Measurements from ENCODE around the gene WWOX.
"Not testable (repeated sequence)": the region's sequence is repeated elsewhere in the genome, so short reads cannot be mapped to it uniquely, and the experiment has no call there.

The WWOX gene

DNA sequence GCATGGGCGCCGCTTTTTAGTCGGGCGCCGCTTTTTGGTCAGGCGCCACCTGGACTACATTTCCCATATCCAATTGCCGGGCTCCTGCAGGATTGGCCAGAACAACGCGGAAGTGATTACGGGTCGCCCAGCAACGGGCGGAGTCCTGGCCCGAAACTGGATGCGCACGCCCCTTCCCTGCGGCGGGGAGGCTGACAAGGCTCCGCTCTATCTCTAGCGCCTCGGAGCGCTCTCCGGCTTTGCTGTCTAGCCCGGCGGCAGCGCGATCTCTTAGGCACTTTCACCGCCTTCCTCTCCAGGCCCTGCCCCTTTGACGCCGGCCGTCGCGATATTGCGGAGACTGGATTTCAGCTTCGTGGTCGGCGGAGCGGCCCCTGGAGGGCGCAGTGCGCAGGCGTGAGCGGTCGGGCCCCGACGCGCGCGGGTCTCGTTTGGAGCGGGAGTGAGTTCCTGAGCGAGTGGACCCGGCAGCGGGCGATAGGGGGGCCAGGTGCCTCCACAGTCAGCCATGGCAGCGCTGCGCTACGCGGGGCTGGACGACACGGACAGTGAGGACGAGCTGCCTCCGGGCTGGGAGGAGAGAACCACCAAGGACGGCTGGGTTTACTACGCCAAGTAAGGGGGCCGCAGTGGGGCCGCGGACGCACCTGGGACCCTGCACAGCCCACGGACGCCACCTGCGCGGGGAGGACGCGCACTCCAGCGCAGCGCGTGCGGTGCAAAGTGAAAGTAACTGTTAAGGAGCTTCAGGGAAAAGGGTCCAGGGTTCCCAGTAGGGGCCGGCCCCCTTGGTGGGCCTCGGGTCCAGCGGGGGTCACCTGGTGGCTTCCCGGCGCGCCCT, at the start of gene WWOX:
Gene WWOX (plus strand): TSS at position 384 of the 841 bp plus-strand sequence.
- DNase-seq: peak; percentile 92 to 99 (median 94)
- intact Hi-C loops (cut with DNase I): loop anchor here (5.0 kb wide), 1 partner anchor 377 kb away; the partner anchor contains the start of gene NUDT7

- intact Hi-C loops (cut with DNase I): no loop called here
- DNase-seq: no peak
Measured at GRCh38 chr16:78050734-78051400, 48.6 kb upstream of the WWOX start.

DNA sequence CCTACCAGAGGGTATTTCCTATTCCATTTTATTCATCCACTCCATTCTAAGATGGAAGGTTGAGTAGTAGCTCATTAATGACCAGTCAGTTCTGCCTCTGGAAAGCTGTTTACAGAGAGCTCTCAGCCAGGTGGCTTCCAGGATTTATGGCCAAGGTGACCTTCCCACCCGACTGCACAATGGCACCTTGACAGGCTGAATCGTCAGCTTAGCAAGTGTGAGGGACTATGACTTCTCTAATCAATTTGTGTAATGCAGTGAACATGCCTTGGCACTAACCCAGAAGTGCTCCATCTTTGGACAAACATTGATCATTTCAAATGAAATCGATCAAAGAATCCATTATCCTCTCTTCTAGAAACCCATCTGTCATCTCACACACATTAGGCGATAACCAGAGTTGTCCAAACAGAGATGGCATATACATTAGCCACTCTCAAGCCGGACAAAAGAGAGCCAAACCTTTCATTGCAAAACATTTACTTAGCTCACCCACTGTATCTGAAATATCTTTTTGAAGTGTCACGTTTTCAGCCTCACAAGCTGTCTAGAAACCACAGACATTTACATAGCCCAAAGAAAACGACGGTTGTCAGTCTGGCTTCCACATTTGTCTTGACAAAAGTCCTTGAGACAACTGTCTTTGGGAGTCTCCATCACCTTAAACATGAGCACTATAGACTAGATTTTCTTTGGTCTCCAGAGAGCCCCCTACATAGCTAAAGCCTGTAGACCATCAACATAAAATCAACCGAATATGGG, 41.5 kb upstream of the WWOX start:
- intact Hi-C loops (cut with DNase I): no loop called here
- no peak for DNase-seq

- intact Hi-C loops (cut with DNase I): not testable (repeated sequence)
Measured at GRCh38 chr16:78059806-78060205, 39.6 kb upstream of the WWOX start.

GRCh38 chr16:78060295-78060694, 39.2 kb upstream of the WWOX start:
- DNase-seq: no peak
- intact Hi-C loops (cut with DNase I): no loop called here

More at GRCh38 chr16:78059806-78060205, 39.6 kb upstream of the WWOX start:
- DNase-seq: peak in 1 of 10 donors; percentile 43

DNA sequence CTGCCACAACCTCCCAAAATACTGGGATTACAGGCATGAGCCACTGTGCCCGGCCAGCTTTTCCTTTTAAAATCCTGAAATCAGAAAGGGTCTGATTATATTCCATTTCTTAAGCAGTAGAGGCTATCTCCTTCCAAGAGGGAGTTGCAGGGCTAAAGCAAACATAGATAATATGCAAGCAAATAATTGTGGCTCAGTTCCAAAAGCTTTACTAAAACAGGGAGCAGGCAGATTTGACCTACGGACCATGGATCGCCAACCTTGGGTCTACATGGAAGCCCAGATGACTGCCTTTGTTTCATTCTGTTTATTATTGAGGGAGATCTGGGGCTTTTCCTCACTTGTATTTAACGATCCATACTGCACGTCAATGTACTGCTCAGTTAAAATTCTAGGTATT, 38.6 kb upstream of the WWOX start:
- no peak for DNase-seq
- intact Hi-C loops (cut with DNase I): no loop called here

GRCh38 chr16:78065319-78065718, 34.1 kb upstream of the WWOX start:
- DNase-seq: no peak
- intact Hi-C loops (cut with DNase I): no loop called here

GRCh38 chr16:78069913-78070312, 29.5 kb upstream of the WWOX start:
- intact Hi-C loops (cut with DNase I): no loop called here
- no peak for DNase-seq

- no peak for DNase-seq
- intact Hi-C loops (cut with DNase I): no loop called here
Measured at GRCh38 chr16:78072275-78072674, 27.2 kb upstream of the WWOX start.

DNA sequence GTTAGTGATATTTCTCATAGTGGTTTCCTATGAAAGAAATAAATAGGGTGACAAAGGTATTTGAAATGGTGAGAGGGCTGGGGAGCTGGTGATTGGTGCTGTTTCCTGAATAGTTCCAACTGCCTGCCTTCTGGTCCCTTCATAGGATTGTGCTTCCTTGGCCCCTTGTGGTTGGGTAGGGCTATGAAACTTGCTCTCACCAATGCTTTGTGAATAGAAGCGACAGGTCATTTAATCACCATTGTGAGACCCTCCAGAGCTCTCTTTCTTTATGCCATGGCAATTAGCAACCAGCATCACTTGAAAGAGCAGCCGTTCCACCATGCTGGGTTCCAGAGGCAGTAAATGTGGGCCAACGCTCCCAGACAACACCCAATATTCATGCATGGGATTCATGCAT, 23.7 kb upstream of the WWOX start:
- no peak for DNase-seq
- intact Hi-C loops (cut with DNase I): no loop called here

GRCh38 chr16:78081341-78081740, 18.1 kb upstream of the WWOX start:
- DNase-seq: no peak

DNA sequence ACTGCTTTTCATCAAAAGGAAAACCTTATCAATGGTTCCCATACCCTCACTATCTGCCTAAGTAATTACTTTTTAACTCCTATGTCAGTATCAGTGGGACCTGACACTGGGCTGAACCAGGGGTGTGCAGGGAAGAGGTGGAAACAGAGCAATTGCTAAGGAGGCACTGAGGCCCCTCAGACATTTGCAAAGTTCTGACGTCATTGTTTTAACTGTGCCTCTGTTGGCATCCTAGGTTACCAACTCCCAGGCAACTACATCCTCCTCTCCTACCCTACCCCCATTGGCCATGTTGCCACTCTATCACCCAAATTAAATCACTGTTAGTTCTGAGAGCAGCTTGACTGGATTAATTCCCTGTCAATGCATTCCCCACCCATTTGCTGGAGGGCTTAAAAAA, 8.0 kb upstream of the WWOX start:
- no peak for DNase-seq
- intact Hi-C loops (cut with DNase I): loop anchor here (5.0 kb wide), 1 partner anchor 414 kb away; no protein-coding TSS in a partner anchor

More at GRCh38 chr16:78081341-78081740, 18.1 kb upstream of the WWOX start:
- intact Hi-C loops (cut with DNase I): no loop called here

DNA sequence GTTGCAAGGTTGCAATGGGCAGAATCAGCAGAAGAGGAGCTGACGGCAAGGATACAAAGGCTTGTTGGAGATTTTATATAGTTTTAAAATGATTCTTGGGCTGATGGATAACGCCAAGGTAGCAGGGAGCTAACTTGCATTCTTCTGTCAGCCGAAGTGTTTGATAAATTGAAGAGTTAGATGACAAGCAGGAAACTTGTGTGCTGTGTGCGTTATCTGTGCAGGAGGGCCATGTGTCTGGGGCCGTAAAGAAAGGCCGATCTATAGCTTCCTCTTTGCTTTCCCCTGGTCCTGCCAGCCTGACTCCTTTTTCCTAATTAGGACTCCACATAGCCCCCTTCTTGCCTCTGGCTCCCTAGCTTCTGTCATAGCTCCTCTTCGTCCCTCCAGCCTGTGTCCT, 6.7 kb upstream of the WWOX start:
- intact Hi-C loops (cut with DNase I): loop anchor here (5.0 kb wide), 1 partner anchor 415 kb away; no protein-coding TSS in a partner anchor
- DNase-seq: no peak

DNA sequence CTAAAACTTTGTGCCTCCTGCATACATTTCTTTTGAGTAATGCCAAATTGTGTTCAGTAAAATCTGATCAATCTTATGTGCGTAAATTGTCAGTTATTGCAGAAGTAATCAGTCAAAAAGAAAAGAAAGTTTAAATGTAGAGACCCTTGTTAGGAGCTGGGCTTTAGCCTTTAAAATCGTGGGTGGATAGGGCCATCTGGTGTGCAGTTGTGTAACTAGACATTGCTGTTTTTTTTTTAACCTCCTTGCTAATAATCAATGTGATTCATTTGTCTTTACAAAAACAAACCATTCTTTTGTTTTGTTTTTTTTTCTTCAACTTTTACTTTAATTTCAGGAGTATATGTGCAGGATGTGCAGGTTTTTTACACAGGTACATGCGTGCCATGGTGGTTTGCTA, 5.3 kb upstream of the WWOX start:
- intact Hi-C loops (cut with DNase I): loop anchor here (5.0 kb wide), 1 partner anchor 417 kb away; no protein-coding TSS in a partner anchor
- no peak for DNase-seq

DNA sequence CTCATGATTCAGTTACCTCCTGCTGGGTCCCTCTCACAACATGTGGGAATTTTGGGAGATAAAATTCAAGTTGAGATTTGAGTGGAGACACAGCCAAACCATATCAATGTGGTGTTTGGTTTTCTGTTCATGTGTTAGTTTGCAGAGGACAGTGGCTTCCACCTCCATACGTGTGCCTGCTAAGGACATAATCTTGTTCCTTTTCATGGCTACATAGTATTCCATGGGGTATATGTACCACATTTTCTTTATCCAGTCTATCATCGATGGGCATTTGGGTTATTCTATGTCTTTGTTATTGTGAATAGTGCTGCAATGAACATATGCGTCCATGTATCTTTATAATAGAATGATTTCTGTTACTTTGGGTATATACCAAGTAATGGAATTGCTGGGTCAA, 4.5 kb upstream of the WWOX start:
- intact Hi-C loops (cut with DNase I): loop anchor here (5.0 kb wide), 2 partner anchors 373 to 418 kb away; partner anchors contain the start of gene NUDT7
- DNase-seq: no peak

DNA sequence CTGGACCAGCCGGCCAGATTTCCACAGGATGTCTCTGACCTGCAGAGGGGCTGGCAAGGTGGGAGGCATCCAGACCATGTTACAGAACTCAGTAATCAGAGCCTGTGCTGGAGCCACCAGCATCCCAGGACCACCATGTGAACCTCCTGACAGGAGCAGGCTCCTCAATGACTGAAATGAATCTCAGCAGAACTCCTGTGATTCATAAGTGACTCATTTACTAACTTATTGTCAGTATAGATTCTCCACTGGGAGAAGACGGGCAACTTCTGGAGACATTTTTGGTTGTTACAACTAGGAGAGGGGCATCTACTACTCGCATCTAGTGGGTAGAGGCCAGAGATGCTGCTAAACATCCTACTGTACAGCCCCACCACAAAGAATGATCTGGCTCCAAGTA, 3.1 kb upstream of the WWOX start:
- intact Hi-C loops (cut with DNase I): loop anchor here (5.0 kb wide), 1 partner anchor 374 kb away; the partner anchor contains the start of gene NUDT7
- DNase-seq: no peak

DNA sequence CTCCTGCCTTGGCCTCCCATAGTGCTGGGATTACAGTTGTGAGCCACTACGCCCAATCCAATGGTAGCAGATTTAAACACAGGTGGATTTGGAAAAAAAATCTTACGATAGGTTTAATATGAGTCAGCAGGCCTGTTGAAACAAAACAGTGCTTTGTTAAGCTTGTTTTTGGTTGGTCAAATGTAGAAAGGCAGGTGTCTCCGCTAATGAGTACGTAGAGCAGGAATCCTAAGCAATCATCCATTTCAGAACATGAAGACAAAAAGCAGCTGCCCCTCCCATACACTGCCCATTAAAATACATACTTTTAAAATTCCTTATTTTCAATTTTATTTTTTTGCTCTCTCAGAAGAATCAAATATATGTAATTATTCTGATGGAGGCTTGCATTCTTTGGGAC, 1.9 kb upstream of the WWOX start:
- no peak for DNase-seq
- intact Hi-C loops (cut with DNase I): loop anchor here (5.0 kb wide), 1 partner anchor 375 kb away; the partner anchor contains the start of gene NUDT7

- intact Hi-C loops (cut with DNase I): loop anchor here (5.0 kb wide), 1 partner anchor 376 kb away; the partner anchor contains the start of gene NUDT7
Measured at GRCh38 chr16:78098087-78098486, 1.4 kb upstream of the WWOX start.

DNA sequence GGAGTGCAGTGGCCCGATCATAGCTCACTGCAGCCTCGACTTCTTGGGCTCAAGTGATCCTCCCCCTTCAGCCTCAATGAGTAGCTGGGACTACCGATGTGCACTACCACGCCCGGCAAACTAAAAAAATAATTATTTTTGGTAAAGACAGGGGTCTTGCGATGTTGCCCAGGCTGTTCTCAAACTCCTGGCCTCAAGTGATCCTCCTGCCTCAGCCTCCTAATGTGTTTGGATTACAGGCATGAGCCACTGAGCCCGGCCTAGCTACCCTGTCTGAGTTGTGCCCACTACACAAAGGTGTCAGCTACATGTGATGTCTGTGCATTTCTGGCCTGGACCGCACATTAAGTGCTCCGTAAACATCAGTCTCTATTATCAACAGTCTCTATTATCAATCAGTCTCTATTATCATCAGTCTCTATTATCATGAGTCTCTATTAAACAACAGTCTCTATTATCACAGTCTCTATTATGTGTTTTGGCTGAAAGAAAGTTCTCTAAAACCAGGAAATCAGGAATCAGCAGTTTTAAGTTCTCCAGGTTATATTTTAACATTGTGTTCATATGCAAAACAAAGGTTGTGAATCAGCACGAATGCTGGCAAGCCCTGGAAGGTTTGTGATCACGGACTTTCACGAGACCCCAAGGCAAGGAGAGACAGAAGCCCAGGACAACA, 721 bp upstream of the WWOX start:
- no peak for DNase-seq
- intact Hi-C loops (cut with DNase I): loop anchor here (5.0 kb wide), 1 partner anchor 376 kb away; the partner anchor contains the start of gene NUDT7

More at GRCh38 chr16:78098087-78098486, 1.4 kb upstream of the WWOX start:
- no peak for DNase-seq

DNA sequence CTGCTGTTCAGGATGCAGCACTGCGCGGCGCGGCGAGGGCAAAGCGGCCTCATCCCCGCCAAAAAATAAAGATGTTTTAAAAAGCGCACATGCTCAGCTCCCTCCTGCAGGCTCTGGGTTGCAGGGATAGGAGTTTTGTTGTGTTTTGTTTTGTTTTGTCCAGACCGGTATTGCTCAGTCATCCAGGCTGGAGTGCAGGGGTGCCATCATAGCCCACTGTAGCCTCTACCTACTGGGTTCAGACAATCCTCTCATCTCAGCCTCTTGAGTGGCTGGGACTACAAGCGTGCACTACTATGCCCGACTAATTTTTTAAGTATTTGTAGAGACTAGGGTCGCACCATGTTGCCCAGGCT, 636 bp downstream of the WWOX start:
- DNase-seq: peak in 1 of 10 donors; percentile 89
- intact Hi-C loops (cut with DNase I): no loop called here

All from posterior cingulate gyrus (tissue), 11 donors.